NB4 (cell line): ENCODE measurements around the gene ZNF567.

ENCODE experiments used
- CTCF ChIP-seq: IDR thresholded peaks from one replicate; pipeline ENCODE4 v1.5.1; 2012; ENCODE audit warnings: low read depth, low read length
- POLR2A ChIP-seq: IDR thresholded peaks from 2 replicates; pipeline ENCODE4 v1.6.1; 2011; ENCODE audit warnings: mild to moderate bottlenecking; ENCODE audit not compliant: insufficient read length; ENCODE audit errors: extremely low read depth
- TF ChIP-seq, protein P1 (sequence below): IDR thresholded peaks from 2 replicates; pipeline ENCODE4 v1.6.1; 2011; ENCODE audit warnings: low read depth, low read length

DNA sequence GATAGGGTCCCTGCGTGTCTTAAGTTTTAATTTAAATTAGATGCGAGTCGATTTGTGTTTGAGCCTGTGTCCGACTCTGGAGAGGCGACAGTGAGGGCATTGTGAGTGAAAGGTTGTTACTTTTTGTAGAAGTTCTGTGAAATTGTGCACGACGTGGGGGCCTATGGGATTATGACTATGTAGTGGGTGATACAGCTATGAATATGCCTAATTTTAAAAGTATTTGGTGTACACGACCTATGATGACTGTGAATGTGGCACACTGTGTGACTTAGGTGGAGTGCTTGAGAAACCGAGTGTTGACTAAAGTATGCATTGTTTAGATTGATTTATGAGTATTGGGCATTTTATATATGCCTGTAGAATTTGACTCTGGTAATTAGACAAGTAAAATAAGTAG lies 646 bp downstream of the ZNF567 start:
- no peak for TF ChIP-seq CTCF
- TF ChIP-seq POLR2A, result no peak
- TF ChIP-seq, protein P1, sequence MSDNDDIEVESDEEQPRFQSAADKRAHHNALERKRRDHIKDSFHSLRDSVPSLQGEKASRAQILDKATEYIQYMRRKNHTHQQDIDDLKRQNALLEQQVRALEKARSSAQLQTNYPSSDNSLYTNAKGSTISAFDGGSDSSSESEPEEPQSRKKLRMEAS, result no peak
